ENCODE measurements around the gene AIPL1. TPM values are rescaled to one million over a fixed set of nuclear protein-coding genes. Genes with fewer than 3 reads are reported as not detected.

AIPL1 gene
- total and polyA plus RNA-seq, 2 donors (not counting 3 experiments of a cell fraction or from before 2014, with no cell fraction given) = not detected

- H3K4me3 ChIP-seq (replicated peaks in 1 of 3; ENCODE audit: insufficient read depth in 1 of 3, low read depth in 1 of 3, low read length in 3 of 3) = no peak overlapping the region
- H3K9me3 ChIP-seq (replicated peaks; ENCODE audit: control insufficient read depth, insufficient read depth, low read length) = no peaks in the 10 kb centered on the region
- intact Hi-C loops (cut with micrococcal nuclease) = no loop called here
- H3K27me3 ChIP-seq (ENCODE audit: control insufficient read depth in 2 of 2, insufficient read depth in 2 of 2, low read length in 2 of 2) = peaks cover 0 to 3% of the 10 kb centered on the region in 2 experiments
- TF ChIP-seq POLR2AphosphoS5 (IDR thresholded peaks at IDR 0.05; ENCODE audit: insufficient read depth, low read depth, low read length) (no peak), CTCF (IDR thresholded peaks at IDR 0.05; ENCODE audit: extremely low read depth in 1 of 2, insufficient read depth in 1 of 2, low read depth in 1 of 2, low read length in 2 of 2) (no peak), EZH2 (IDR thresholded peaks at IDR 0.05; ENCODE audit: borderline replicate concordance, low read depth, low read length, severe bottlenecking) (peak; percentile 32)
- H3K4me2 ChIP-seq (ENCODE audit: insufficient read depth, low read length) = peak overlapping the region; percentile 10
- CTCF ChIA-PET = interaction anchor here (1.2 to 1.9 kb wide), 2 partner anchors 18 to 20 kb away, joined by 4 to 6 read pairs; no protein-coding TSS in a partner anchor
- DNase-seq (ENCODE audit: low read depth, low spot score) (no peak), FAIRE-seq (no peak)
- no peaks in the 10 kb centered on the region for H3K9me1 ChIP-seq (replicated peaks; ENCODE audit: control insufficient read depth, extremely low read depth, insufficient read depth, low read length)
- POLR2A ChIA-PET = no interaction called here
- H3K27ac ChIP-seq (ENCODE audit: insufficient read depth, low read depth, low read length) = no peak overlapping the region
- H2AFZ ChIP-seq (ENCODE audit: low read depth, low read length) = peak overlapping the region; percentile 21
- H3K36me3 ChIP-seq (ENCODE audit: control insufficient read depth in 2 of 2, extremely low read depth in 1 of 2, insufficient read depth in 2 of 2, low read length in 2 of 2) = no peaks in the 10 kb centered on the region
- no TSS peak for BruUV-seq (replicated peaks)
- no peaks in the 10 kb centered on the region for H3K79me2 ChIP-seq (ENCODE audit: control insufficient read depth, insufficient read depth, low read length)
- dilution Hi-C loops (cut with MboI; ENCODE audit: extremely low pct_ligation_motif_present, low sequenced_read_pairs) = no loop called here
- H4K20me1 ChIP-seq (replicated peaks; ENCODE audit: control insufficient read depth, extremely low read depth, insufficient read depth, low read length) = no peaks in the 10 kb centered on the region
- H3K4me1 ChIP-seq (ENCODE audit: control insufficient read depth, extremely low read depth, insufficient read depth, low read length) = peaks cover 20% of the 10 kb centered on the region
- no peak overlapping the region for H3K9ac ChIP-seq (replicated peaks; ENCODE audit: extremely low read depth, insufficient read depth, low read length)
Observed at GRCh38 chr17:6455321-6455705, 20.4 kb upstream of the AIPL1 start.

GRCh38 chr17:6454495-6455320 is 19.8 kb upstream of the AIPL1 start:
- no TSS peak for BruUV-seq (replicated peaks)
- POLR2A ChIA-PET = no interaction called here
- Histone ChIP-seq H3K4me3 (replicated peaks in 1 of 3; ENCODE audit: insufficient read depth in 1 of 3, low read depth in 1 of 3, low read length in 3 of 3) (no peak overlapping the region), H3K9me1 (replicated peaks; ENCODE audit: control insufficient read depth, extremely low read depth, insufficient read depth, low read length) (no peaks in the 10 kb centered on the region), H3K4me2 (ENCODE audit: insufficient read depth, low read length) (no peak overlapping the region), H3K27me3 (ENCODE audit: control insufficient read depth in 2 of 2, insufficient read depth in 2 of 2, low read length in 2 of 2) (peaks cover 0 to 3% of the 10 kb centered on the region in 2 experiments), H3K27ac (ENCODE audit: insufficient read depth, low read depth, low read length) (no peak overlapping the region), H3K9me3 (replicated peaks; ENCODE audit: control insufficient read depth, insufficient read depth, low read length) (no peaks in the 10 kb centered on the region), H3K79me2 (ENCODE audit: control insufficient read depth, insufficient read depth, low read length) (no peaks in the 10 kb centered on the region), H3K4me1 (ENCODE audit: control insufficient read depth, extremely low read depth, insufficient read depth, low read length) (peaks cover 20% of the 10 kb centered on the region), H3K9ac (replicated peaks; ENCODE audit: extremely low read depth, insufficient read depth, low read length) (no peak overlapping the region), H2AFZ (ENCODE audit: low read depth, low read length) (peak overlapping the region; percentile 21), H4K20me1 (replicated peaks; ENCODE audit: control insufficient read depth, extremely low read depth, insufficient read depth, low read length) (no peaks in the 10 kb centered on the region), H3K36me3 (ENCODE audit: control insufficient read depth in 2 of 2, extremely low read depth in 1 of 2, insufficient read depth in 2 of 2, low read length in 2 of 2) (no peaks in the 10 kb centered on the region)
- CTCF ChIA-PET = interaction anchor here (1.2 to 1.9 kb wide), 2 partner anchors 18 to 19 kb away, joined by 4 to 6 read pairs; no protein-coding TSS in a partner anchor
- no peak for TF ChIP-seq MYC (IDR thresholded peaks at IDR 0.05; ENCODE audit: low read depth, low read length)
- TF ChIP-seq POLR2AphosphoS5 (IDR thresholded peaks at IDR 0.05; ENCODE audit: insufficient read depth, low read depth, low read length) = no peak
- no peak for TF ChIP-seq POLR2A (IDR thresholded peaks at IDR 0.05; ENCODE audit: low read depth, low read length)
- intact Hi-C loops (cut with micrococcal nuclease) (no loop called here), dilution Hi-C loops (cut with MboI; ENCODE audit: extremely low pct_ligation_motif_present, low sequenced_read_pairs) (no loop called here)
- FAIRE-seq (no peak), DNase-seq (ENCODE audit: low read depth, low spot score) (no peak)

Measured in endothelial cell of umbilical vein (primary cell).